Measurements from ENCODE around the gene AK1. TPM values are rescaled to one million over a fixed set of nuclear protein-coding genes. Genes with fewer than 3 reads are reported as not detected.
"Not testable (repeated sequence)": the region's sequence is repeated elsewhere in the genome, so short reads cannot be mapped to it uniquely, and the experiment has no call there.

The AK1 gene
- total RNA-seq, 1 donor from 2014 or later: 64.5 TPM

GRCh38 chr9:127847833-127848755 lies 29.4 kb downstream of the AK1 start:
- Histone ChIP-seq H3K4me3 (peak overlapping the region in 1 of 2 donors; percentile 4), H3K27ac (peak overlapping the region; percentile 96 to 98), H3K9me3 (peaks cover 6 to 10% of the 10 kb centered on the region in 2 donors), H3K36me3 (peaks cover 8 to 32% of the 10 kb centered on the region in 2 donors), H3K4me1 (peaks cover 13 to 55% of the 10 kb centered on the region in 2 donors), H3K27me3 (no peaks in the 10 kb centered on the region)
- no peak for TF ChIP-seq CTCF (IDR thresholded peaks at IDR 0.05)
- no peak for DNase-seq (ENCODE audit: low spot score in 2 of 2)
- intact Hi-C loops (cut with DNase I): loop anchor here (5.0 kb wide), 1 partner anchor 661 kb away; no protein-coding TSS in a partner anchor

GRCh38 chr9:127847178-127847510 lies 30.3 kb downstream of the AK1 start:
- no peak for TF ChIP-seq CTCF (IDR thresholded peaks at IDR 0.05)
- Histone ChIP-seq H3K27me3 (no peaks in the 10 kb centered on the region), H3K9me3 (peaks cover 6 to 10% of the 10 kb centered on the region in 2 donors), H3K4me3 (peak overlapping the region in 1 of 2 donors; percentile 4), H3K36me3 (peaks cover 13 to 41% of the 10 kb centered on the region in 2 donors), H3K27ac (peak overlapping the region; percentile 96 to 98), H3K4me1 (peaks cover 13 to 53% of the 10 kb centered on the region in 2 donors)
- intact Hi-C loops (cut with DNase I): loop anchor here (5.0 kb wide), 1 partner anchor 660 kb away; no protein-coding TSS in a partner anchor
- DNase-seq (ENCODE audit: low spot score in 2 of 2): peak in 1 of 2 donors; percentile 82

- DNase-seq (ENCODE audit: low spot score in 2 of 2): peak in 1 of 2 donors; percentile 89
- Histone ChIP-seq H3K4me3 (peak overlapping the region in 1 of 2 donors; percentile 4), H3K36me3 (peaks cover 16 to 47% of the 10 kb centered on the region in 2 donors), H3K9me3 (peaks cover 6 to 10% of the 10 kb centered on the region in 2 donors), H3K27ac (peak overlapping the region; percentile 96 to 98), H3K4me1 (peaks cover 13 to 55% of the 10 kb centered on the region in 2 donors), H3K27me3 (no peaks in the 10 kb centered on the region)
- no peak for TF ChIP-seq CTCF (IDR thresholded peaks at IDR 0.05)
- intact Hi-C loops (cut with DNase I): loop anchor here (5.0 kb wide), 1 partner anchor 659 kb away; no protein-coding TSS in a partner anchor
These were observed 30.9 kb downstream of the AK1 start for GRCh38 chr9:127846443-127847177.

GRCh38 chr9:127845619-127846018 lies 31.9 kb downstream of the AK1 start:
- DNase-seq (ENCODE audit: low spot score in 2 of 2); H3K27me3 ChIP-seq; H3K4me3 ChIP-seq; H3K9me3 ChIP-seq: not testable (repeated sequence)
- H3K36me3 ChIP-seq: peaks cover 25 to 56% of the 10 kb centered on the region in 2 donors
- H3K27ac ChIP-seq: peak overlapping the region; percentile 96 to 98
- intact Hi-C loops (cut with DNase I): loop anchor here (5.0 kb wide), 1 partner anchor 658 kb away; no protein-coding TSS in a partner anchor
- H3K4me1 ChIP-seq: peaks cover 13 to 54% of the 10 kb centered on the region in 2 donors

GRCh38 chr9:127844821-127845359 lies 32.6 kb downstream of the AK1 start:
- DNase-seq (ENCODE audit: low spot score in 2 of 2): no peak
- TF ChIP-seq CTCF (IDR thresholded peaks at IDR 0.05): no peak
- H3K4me3 ChIP-seq: no peak overlapping the region
- intact Hi-C loops (cut with DNase I): loop anchor here (5.0 kb wide), 1 partner anchor 658 kb away; no protein-coding TSS in a partner anchor
- peak overlapping the region; percentile 96 to 98 for H3K27ac ChIP-seq
- H3K9me3 ChIP-seq: peaks cover 6 to 10% of the 10 kb centered on the region in 2 donors
- H3K4me1 ChIP-seq: peaks cover 13 to 58% of the 10 kb centered on the region in 2 donors
- H3K36me3 ChIP-seq: peaks cover 31 to 56% of the 10 kb centered on the region in 2 donors
- no peaks in the 10 kb centered on the region for H3K27me3 ChIP-seq
